Duodenal mucosa (tissue), 2 donors: ENCODE measurements around the gene NUDT6.
A peak's percentile ranks its signal among the peaks of the same experiment; 100 is the strongest.
"Not testable (repeated sequence)": the region's sequence is repeated elsewhere in the genome, so short reads cannot be mapped to it uniquely, and the experiment has no call there.

Experiments
- H3K27ac ChIP-seq: one replicate; pipeline ENCODE4 v1.7.0; 2013; ENCODE audit warnings: low read depth, low read length
- H3K27me3 ChIP-seq, 2 donors: one replicate each; pipeline ENCODE4 v1.7.0; 2013; ENCODE audit warnings: low read length in 2 of 2, control low read depth in 1 of 2; ENCODE audit not compliant: insufficient read depth in 2 of 2, control insufficient read depth in 1 of 2
- H3K36me3 ChIP-seq, 2 donors: one replicate each; pipeline ENCODE4 v1.7.0; 2013; ENCODE audit warnings: low read length in 2 of 2, control low read depth in 1 of 2; ENCODE audit not compliant: insufficient read depth in 2 of 2, control insufficient read depth in 1 of 2
- H3K4me1 ChIP-seq, 2 donors: one replicate each; pipeline ENCODE4 v1.7.0; 2013; ENCODE audit warnings: low read length in 2 of 2, control low read depth in 1 of 2; ENCODE audit not compliant: insufficient read depth in 2 of 2, control insufficient read depth in 1 of 2
- H3K4me3 ChIP-seq, 2 donors: one replicate each; pipeline ENCODE4 v1.7.0; 2013; ENCODE audit warnings: low read length in 2 of 2, low read depth in 1 of 2
- H3K9ac ChIP-seq, 2 donors: one replicate each; pipeline ENCODE4 v1.7.0; 2013; ENCODE audit warnings: low read length in 2 of 2, low read depth in 1 of 2
- H3K9me3 ChIP-seq, 2 donors: one replicate each; pipeline ENCODE4 v1.7.0; 2013; ENCODE audit warnings: low read length in 2 of 2, control low read depth in 1 of 2; ENCODE audit not compliant: control insufficient read depth in 1 of 2

NUDT6 gene

DNA sequence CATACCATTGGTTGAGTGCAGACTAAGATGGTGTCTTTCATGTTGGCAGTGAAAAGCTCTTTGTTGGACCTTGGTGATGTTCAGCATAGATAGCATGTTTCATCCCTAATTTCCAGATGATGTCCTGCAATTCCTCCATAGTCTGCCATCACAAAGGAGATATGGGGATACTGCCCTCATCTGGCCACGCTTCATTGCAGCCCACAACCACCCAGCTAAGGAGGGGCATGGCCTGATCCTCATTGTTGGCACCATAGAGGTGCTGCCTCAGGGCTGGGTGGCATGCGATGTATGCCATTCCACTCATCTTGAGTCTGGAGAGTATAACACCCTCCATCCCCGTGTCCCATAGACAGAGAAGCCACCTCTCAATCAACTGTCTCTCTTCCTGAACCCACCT, 31.5 kb upstream of the NUDT6 start:
- H3K27me3 ChIP-seq: no peaks in the 10 kb centered on the region
- no peak overlapping the region for H3K27ac ChIP-seq
- H3K4me1 ChIP-seq: no peaks in the 10 kb centered on the region
- no peak overlapping the region for H3K9ac ChIP-seq
- H3K4me3 ChIP-seq: no peak overlapping the region
- H3K36me3 ChIP-seq: peaks cover 12 to 50% of the 10 kb centered on the region in 2 donors
- no peaks in the 10 kb centered on the region for H3K9me3 ChIP-seq

DNA sequence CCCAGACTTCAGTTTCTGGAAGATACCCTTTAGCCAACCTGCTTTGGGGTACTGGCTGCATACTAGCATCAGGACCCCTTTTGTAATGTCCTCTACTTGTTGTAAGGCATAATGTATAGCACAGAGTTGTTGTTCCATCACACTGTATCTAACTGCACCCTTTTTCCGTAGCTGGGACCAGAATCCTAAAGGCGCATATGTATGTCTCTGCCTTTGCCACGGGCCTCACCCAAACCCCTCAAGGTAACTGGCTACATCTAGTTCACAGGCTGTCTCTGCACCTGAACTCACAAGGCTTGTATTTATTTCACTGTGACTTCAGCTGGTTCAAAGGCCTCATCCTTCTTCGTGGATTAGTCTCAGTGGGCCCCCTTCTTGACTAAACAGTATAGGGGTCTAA, 29.6 kb upstream of the NUDT6 start:
- Histone ChIP-seq H3K4me1 (no peaks in the 10 kb centered on the region), H3K36me3 (peaks cover 12 to 64% of the 10 kb centered on the region in 2 donors), H3K4me3 (no peak overlapping the region), H3K27me3 (no peaks in the 10 kb centered on the region), H3K27ac (no peak overlapping the region), H3K9ac (no peak overlapping the region), H3K9me3 (no peaks in the 10 kb centered on the region)

DNA sequence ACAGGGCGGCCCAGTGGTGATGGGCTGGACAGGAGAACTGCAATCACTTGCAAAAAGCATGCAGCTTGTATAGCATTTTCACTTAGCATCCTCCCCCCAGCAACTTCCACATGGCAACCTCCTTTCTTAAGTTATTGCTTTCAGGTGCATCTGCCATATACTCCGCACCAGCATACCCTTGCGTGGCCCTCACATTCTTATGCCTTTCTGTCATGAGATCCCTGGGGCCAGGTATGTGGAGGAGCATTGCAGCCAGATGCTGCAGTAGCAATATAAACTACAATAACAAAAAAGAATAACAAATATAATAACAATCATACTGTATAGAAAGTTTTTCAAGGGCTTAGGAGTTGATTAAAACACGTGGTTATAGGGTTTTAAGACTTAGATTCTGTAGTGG, 26.3 kb upstream of the NUDT6 start:
- Histone ChIP-seq H3K4me3 (no peak overlapping the region), H3K9me3 (no peaks in the 10 kb centered on the region), H3K36me3 (peaks cover 12 to 63% of the 10 kb centered on the region in 2 donors), H3K9ac (no peak overlapping the region), H3K4me1 (no peaks in the 10 kb centered on the region), H3K27me3 (no peaks in the 10 kb centered on the region), H3K27ac (no peak overlapping the region)

DNA sequence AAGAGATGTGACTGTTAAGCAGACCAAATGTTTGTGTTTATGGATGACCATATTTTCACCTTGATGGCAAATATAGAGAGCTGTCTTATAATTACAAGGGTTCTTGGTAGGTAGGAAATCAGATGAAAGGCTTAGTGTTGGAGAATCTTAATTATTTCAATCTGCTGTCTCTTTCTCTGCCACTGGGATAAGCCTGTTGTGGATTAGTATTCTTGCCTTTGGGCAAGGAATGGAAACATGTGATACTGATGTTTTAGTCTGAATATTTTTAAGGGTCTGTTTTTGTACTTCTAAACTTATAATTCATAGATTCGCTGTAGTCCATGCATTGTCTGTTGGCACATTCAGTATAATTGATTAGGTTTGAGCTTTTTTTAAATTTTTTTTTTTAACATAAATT, 23.7 kb upstream of the NUDT6 start:
- H3K27ac ChIP-seq: no peak overlapping the region
- H3K4me1 ChIP-seq: no peaks in the 10 kb centered on the region
- H3K36me3 ChIP-seq: peaks cover 5 to 38% of the 10 kb centered on the region in 2 donors
- no peak overlapping the region for H3K4me3 ChIP-seq
- H3K27me3 ChIP-seq: no peaks in the 10 kb centered on the region
- no peak overlapping the region for H3K9ac ChIP-seq
- no peaks in the 10 kb centered on the region for H3K9me3 ChIP-seq

DNA sequence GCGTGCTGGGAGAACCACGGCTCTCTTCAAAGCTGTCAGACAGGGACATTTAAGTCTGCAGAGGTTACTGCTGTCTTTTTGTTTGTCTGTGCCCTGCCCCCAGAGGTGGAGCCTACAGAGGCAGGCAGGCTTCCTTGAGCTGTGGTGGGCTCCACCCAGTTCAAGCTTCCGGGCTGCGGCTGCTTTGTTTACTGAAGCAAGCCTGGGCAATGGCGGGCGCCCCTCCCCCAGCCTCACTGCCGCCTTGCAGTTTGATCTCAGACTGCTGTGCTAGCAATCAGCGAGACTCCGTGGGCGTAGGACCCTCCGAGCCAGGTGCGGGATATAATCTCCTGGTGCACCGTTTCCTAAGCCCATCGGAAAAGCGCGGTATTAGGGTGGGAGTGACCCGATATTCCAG, 22.7 kb upstream of the NUDT6 start:
- not testable (repeated sequence) for H3K27me3 ChIP-seq, H3K4me1 ChIP-seq, H3K9me3 ChIP-seq, H3K27ac ChIP-seq, H3K4me3 ChIP-seq, H3K9ac ChIP-seq
- H3K36me3 ChIP-seq: peaks cover 5 to 30% of the 10 kb centered on the region in 2 donors

DNA sequence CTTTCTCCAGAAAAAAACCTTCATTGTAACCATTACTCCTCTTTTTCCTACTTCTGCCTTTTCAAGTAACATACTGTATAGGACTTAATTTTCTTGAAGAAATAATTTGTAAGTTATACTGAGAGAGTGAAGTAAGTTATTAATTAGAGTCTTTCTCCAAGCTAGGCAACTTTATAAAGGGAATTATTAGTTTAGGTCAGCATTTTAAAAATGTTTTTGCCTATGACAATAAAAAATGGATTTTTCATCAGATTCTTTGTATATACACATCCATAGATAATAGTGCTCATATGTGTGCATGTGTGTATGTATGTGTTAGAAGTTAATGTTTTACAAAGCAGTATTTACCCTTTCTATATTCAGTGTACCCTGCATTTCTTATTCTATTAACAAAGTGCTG, 10.4 kb upstream of the NUDT6 start:
- Histone ChIP-seq H3K27me3 (no peaks in the 10 kb centered on the region), H3K9me3 (no peaks in the 10 kb centered on the region), H3K9ac (no peak overlapping the region), H3K4me1 (no peaks in the 10 kb centered on the region), H3K36me3 (peaks cover 9 to 32% of the 10 kb centered on the region in 2 donors), H3K4me3 (no peak overlapping the region), H3K27ac (no peak overlapping the region)

DNA sequence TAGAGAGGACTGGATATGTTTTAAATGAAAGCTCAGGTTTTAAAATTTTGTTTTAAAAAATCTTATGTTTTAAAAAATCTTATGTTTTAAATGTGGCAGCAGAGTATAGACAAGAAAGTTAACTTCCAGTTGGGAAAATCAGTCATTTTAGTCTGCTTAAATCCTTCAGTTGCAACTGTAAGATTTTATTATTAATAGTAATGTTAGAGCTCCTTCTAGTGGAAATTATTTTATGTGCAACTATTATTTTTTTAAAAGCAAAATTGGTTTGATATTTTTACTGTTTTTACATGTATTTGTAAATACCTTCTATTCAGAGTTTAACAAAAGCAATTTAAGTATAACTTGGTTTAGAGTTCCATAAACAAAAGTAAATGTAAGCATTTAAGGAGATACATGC, 8.5 kb upstream of the NUDT6 start:
- Histone ChIP-seq H3K27me3 (no peaks in the 10 kb centered on the region), H3K9ac (no peak overlapping the region), H3K4me3 (no peak overlapping the region), H3K4me1 (no peaks in the 10 kb centered on the region), H3K27ac (no peak overlapping the region), H3K9me3 (no peaks in the 10 kb centered on the region), H3K36me3 (peaks cover 9 to 22% of the 10 kb centered on the region in 2 donors)

DNA sequence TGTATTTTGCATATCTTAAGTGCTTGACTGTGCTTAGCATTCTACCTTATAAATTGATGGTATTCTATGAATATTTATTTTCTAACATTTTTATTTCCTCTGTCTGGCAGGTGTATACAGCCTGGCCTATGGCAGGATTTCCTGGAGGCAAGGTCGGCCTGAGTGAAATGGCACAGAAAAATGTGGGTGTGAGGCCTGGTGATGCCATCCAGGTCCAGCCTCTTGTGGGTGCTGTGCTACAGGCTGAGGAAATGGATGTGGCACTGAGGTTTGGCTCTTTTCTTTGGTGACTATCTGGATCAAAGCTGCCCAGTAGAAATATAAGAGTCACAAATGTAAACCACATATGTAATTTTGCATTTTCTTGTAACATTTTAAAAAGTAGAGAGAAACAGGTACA, 6.5 kb upstream of the NUDT6 start:
- Histone ChIP-seq H3K4me1 (peaks cover 4 to 5% of the 10 kb centered on the region in 2 donors), H3K36me3 (peaks cover 4 to 14% of the 10 kb centered on the region in 2 donors), H3K9ac (no peak overlapping the region), H3K27ac (no peak overlapping the region), H3K9me3 (no peaks in the 10 kb centered on the region), H3K4me3 (no peak overlapping the region), H3K27me3 (no peaks in the 10 kb centered on the region)

DNA sequence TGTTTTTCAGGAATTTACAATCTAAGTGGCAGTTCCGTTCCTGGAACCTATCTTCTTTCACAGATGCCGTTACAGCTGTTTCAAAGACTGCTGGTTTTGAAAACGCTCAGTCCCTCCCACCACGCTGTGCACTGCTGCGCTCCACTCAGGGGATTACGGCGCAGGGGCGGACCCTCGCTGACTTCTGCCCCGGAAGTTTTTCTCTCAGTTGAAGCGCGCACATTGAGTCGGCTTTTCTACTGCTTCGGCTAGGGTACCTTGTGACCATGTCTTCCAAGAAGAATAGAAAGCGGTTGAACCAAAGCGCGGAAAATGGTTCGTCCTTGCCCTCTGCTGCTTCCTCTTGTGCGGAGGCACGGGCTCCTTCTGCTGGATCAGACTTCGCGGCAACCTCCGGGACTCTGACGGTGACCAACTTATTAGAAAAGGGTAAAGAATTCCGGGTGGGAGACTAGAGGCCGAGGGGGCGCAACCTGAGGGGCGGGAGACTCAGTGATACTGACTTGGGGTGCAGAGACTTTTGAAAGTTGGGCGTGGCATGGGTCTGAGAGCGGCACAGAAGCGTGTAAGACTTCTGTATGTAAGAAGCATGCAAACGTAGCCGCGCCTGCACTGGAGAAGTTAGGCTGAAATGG, 597 bp upstream of the NUDT6 start:
- Histone ChIP-seq H3K36me3 (no peaks in the 10 kb centered on the region), H3K27me3 (no peaks in the 10 kb centered on the region), H3K9me3 (no peaks in the 10 kb centered on the region), H3K27ac (no peak overlapping the region), H3K4me1 (peaks cover 10 to 11% of the 10 kb centered on the region in 2 donors), H3K4me3 (peak overlapping the region; percentile 81 to 97), H3K9ac (peak overlapping the region; percentile 58 to 71)

DNA sequence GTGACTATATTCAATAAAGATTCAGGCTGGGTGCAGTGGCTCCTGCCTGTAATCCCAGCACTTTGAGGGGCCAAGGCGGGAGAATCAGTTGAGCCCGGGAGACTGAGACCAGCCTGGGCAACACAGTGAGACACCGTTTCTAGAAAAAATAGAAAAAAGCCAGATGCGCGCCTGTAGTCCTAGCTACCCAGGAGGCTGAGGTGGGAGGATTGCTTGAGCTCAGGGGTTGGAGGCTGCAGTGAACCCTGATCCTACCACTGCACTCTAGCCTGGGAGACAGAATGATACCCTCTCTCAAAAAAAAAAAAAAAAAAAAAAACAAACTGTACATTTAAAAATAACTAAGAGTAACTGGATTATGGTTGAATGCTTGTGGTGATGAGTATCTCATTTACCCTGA, 1.1 kb downstream of the NUDT6 start:
- peak overlapping the region in 1 of 2 donors; percentile 58 for H3K9ac ChIP-seq
- H3K36me3 ChIP-seq: no peaks in the 10 kb centered on the region
- peaks cover 10 to 11% of the 10 kb centered on the region in 2 donors for H3K4me1 ChIP-seq
- peak overlapping the region in 1 of 2 donors; percentile 81 for H3K4me3 ChIP-seq
- H3K9me3 ChIP-seq: no peaks in the 10 kb centered on the region
- no peak overlapping the region for H3K27ac ChIP-seq
- H3K27me3 ChIP-seq: no peaks in the 10 kb centered on the region

DNA sequence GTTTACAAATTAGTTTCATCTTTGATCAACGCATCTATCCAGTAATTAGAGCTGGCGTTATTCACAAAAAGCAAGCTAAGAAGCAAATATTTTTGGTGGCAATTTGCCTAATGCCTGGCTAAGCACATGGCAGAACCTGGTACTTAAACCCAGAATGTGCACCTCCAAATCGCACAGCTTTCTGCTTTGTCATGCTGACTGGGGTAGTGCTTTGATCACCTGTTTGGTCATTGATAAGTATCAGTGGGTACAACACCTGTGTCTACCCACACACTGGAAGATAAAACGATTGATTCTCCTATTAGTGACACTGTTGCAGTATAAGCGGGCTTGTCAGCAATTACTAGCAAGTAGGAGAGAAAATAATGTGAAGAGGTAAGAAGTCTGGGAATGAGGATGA, 1.9 kb downstream of the NUDT6 start:
- Histone ChIP-seq H3K36me3 (no peaks in the 10 kb centered on the region), H3K9ac (no peak overlapping the region), H3K9me3 (no peaks in the 10 kb centered on the region), H3K27me3 (no peaks in the 10 kb centered on the region), H3K4me3 (no peak overlapping the region), H3K27ac (no peak overlapping the region), H3K4me1 (peaks cover 10 to 11% of the 10 kb centered on the region in 2 donors)
